HG03039 (cell line): Measurements from ENCODE around the gene KRTAP25-1.

Experiments
- ATAC-seq: cut with Tn5 transposase; IDR thresholded peaks from one replicate; pipeline ENCODE4 v1.9.1; 2021; ENCODE audit warnings: mild to moderate bottlenecking, moderate library complexity; ENCODE audit not compliant: unreplicated experiment

KRTAP25-1 gene

DNA sequence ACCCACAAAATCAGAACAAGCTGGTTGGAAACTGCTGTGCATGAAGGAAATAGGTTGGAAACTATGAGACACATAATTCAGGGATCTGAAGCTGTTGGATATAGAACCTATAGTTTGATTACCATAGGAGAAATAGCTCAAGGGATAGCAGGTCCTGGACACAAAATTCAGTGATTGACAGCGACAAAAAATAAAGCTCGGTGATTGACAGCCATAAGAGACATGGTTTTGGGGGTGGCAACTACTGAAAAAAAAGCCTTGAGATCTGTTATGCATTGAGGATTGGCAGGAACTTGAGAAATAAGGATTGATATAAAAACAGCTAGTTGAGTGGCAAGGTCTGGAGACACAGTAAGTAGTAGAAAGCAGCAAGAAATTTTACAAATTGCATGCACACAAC lies at the start of gene KRTAP25-1:
Gene KRTAP25-1, minus strand, starts transcription at position 300 of the 400 bp plus-strand sequence. Its CDS starts 24 bp downstream, at position 276.
- no peak for ATAC-seq

GRCh38 chr21:30338717-30339116 lies 49.4 kb upstream of the KRTAP25-1 start:
- ATAC-seq: no peak

- ATAC-seq: no peak
These were observed 48.5 kb upstream of the KRTAP25-1 start for GRCh38 chr21:30337772-30338171.

DNA sequence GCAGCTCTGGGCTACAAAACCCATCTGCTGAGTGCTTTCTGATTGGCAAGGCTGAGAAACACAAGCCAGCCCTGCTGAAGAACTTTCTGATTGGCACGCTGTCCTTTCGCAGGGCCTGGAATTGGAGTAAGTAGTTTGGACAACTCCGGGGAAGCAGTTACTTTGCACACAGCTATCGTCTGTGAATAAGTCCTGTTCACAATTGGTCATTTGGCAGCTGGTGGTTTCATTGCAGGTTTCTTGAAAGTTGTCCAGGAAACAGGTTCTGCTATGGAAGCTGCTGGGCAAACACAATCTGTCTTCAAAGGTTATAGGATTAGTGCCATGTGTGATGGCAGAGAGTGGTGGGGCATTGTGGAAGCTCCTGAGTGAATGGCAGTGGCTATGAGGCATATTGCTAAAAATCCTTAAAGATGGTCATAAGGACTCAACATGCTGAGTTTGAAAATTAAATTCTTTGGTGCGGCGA lies 48.0 kb upstream of the KRTAP25-1 start, which contains the start of gene KRTAP27-1:
Gene KRTAP27-1, minus strand, starts transcription at position 419 of the 469 bp plus-strand sequence. Its CDS starts 26 bp downstream, at position 393.
- ATAC-seq: no peak

- ATAC-seq: no peak
These were observed 47.3 kb upstream of the KRTAP25-1 start for GRCh38 chr21:30336596-30336995.

GRCh38 chr21:30333736-30334135 lies 44.4 kb upstream of the KRTAP25-1 start:
- no peak for ATAC-seq

DNA sequence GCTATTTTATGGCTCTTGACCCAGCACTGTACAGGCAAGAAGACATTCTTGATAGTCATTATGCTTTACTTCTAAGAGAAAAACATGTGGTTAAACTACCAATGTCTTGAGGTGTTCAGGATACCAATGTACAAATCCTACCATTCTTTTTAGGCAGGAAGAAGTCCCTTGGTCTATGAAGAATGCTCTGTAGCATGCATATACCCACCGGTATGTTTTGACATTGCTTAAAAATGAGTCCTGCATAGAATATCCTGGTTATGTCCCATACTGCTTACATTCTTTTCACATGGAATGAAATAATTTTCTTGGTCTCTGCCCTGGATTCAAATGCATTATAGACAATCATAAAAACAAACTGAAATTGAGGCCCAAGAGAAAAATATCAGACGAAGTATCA lies 43.4 kb upstream of the KRTAP25-1 start:
- ATAC-seq: no peak

DNA sequence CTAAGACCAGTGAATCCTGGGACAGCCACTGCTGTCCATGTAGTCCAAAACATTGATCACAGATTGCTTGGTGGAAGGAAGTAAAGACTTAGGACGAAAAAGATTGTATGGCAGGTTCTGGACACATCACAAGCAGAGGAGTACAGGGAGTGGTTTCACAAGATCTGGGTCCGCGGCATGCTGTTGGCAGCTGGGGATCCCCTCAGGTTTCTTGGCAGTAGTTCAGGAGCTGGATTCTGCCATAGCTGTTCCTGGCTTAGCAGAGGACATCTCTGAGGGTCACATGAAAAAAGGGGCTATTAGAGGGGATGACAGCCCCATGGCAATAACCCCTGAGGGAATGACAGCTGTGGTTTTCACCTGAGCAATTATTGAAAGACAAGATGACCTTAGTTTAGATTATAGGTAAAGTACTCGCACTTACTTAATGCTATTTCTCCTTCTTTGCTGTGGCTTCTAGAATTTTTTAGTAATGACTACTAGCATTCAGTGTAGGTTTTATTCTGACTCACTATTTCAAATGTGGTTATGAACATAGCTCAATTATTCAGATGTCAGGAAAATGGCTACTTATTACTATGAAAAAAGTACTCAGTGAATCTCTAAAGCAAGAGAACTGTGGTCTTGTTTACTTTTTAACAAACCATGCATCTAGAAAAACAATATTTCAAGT lies 40.0 kb upstream of the KRTAP25-1 start:
- ATAC-seq: no peak

DNA sequence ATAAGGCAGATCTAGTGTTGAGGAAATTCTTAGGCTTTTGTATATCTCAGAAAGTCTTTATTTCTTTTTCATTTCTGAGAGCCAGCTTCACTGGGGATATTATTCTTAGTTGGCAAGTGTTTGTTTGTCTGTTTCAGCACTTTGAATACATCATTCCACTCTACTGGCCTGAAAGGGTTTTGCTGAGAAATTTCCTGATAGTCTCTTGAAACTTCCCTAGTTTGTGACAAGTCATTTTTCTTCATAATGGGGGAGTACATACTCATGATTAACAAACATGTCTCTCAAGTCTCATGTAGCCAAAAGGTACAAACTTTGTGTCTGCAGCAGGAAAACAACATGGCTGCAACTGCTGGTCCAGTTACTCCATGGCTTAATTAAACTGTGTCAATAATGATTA lies 37.1 kb upstream of the KRTAP25-1 start:
- no peak for ATAC-seq

GRCh38 chr21:30320215-30320614 lies 30.9 kb upstream of the KRTAP25-1 start, which contains the start of gene KRTAP26-1:
TSS of gene KRTAP26-1 (minus strand) at chr21:30320315. CDS start at chr21:30320035, 280 bp downstream.
- no peak for ATAC-seq

DNA sequence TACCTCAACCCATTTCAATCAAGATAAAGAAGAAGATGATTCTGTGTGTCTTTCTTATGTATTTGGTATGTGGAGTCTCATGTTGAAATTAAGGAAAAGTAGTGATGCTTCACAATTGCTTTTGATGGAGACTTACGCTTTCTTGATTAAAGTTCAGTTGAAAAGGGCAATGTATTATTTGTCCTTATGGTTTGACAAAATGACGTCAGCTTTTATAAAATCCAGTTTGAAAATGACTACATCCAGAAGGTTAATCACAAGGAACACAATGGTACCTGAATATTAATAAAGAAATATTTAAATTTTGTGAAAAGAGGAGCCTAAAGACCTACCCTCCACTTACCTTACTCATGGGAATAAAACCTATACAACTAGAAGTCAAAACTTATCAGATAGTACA lies 26.4 kb upstream of the KRTAP25-1 start:
- ATAC-seq: no peak

GRCh38 chr21:30306884-30307283 lies 17.6 kb upstream of the KRTAP25-1 start:
- ATAC-seq: no peak

DNA sequence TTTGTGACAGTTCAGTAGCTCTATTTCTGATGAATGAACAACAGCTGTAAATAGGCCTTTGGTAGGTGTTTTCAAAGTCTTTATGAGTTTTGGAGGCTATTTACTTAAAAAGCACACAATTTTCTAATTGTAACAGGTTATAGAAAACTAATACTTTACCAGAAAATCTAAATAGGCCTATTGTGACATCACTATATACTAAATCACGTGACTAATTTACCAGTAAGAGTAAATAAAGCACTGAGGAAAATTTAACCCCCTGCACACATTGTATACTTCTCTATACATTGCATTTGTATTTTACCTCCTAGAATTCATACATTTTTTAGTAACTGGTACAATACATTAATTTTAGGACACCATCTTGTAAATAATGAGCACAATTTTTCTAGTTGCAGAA lies 15.8 kb upstream of the KRTAP25-1 start:
- ATAC-seq: no peak

- no peak for ATAC-seq
These were observed 6.5 kb downstream of the KRTAP25-1 start, which contains the start of gene KRTAP24-1 for GRCh38 chr21:30282850-30283249. TSS of gene KRTAP24-1 (minus strand) at chr21:30282950. CDS start at chr21:30282932, 18 bp downstream.

DNA sequence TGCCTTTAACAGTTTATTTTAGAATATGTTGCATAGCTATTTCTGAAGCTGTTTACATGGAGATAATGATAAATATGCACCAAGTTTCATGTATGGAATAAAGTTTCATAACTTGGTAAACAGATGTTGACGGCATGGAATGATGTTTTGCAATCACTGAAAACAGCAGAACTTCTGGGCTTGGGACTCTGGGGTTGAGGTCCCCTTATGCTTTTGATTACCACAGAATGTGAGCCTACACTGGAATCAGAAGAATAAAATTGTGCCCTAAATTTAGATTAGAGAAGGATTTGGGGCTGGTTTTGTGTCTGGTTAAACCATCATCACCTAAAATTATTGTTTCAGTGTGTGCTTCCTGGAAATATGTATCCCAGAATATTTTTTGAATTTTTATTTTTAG lies 17.7 kb downstream of the KRTAP25-1 start:
- ATAC-seq: no peak

- ATAC-seq: no peak
These were observed 18.2 kb downstream of the KRTAP25-1 start for GRCh38 chr21:30271156-30271555.

GRCh38 chr21:30269803-30270530 lies 19.3 kb downstream of the KRTAP25-1 start:
- ATAC-seq: no peak

GRCh38 chr21:30268608-30269197 lies 20.6 kb downstream of the KRTAP25-1 start:
- no peak for ATAC-seq

GRCh38 chr21:30257773-30258172 lies 31.5 kb downstream of the KRTAP25-1 start:
- no peak for ATAC-seq

DNA sequence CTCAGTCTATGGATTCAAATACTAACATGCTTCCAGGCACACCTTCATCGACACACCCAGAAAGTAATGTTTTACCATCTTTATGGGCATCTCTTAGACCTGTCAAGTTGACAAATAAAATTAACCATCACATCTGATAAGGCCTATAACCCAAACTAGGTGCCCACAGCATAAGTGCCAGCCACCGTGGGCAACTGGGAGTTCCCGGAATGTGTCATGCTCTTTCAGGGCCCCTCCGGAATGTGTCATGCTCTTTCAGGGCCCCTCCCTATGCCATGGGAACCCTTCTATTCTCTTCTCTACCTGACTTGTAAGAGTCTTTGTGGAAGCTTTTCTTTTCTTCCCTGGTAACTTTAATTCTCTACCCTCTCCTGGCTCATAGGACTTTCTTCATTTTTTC lies 33.2 kb downstream of the KRTAP25-1 start:
- no peak for ATAC-seq

GRCh38 chr21:30255679-30256078 lies 33.6 kb downstream of the KRTAP25-1 start:
- ATAC-seq: no peak

GRCh38 chr21:30251781-30252180 lies 37.5 kb downstream of the KRTAP25-1 start:
- ATAC-seq: no peak
